NCI-H510A (cell line): ENCODE data around the gene XYLT1.
A peak's percentile ranks its signal among the peaks of the same experiment; 100 is the strongest.

ENCODE experiments used
- DNase-seq: peaks from one replicate; lab custom pipeline; 2025; lab: John Stamatoyannopoulos, UW

The XYLT1 gene

GRCh38 chr16:17252701-17253100, 218.1 kb downstream of the XYLT1 start:
- DNase-seq, result no peak

- DNase-seq, result no peak
These were observed 218.7 kb downstream of the XYLT1 start for GRCh38 chr16:17252064-17252463.

GRCh38 chr16:17251496-17251895, 219.3 kb downstream of the XYLT1 start:
- peak; percentile 65 for DNase-seq

- peak; percentile 43 for DNase-seq
These were observed 223.6 kb downstream of the XYLT1 start for GRCh38 chr16:17246974-17247732.

- DNase-seq, result no peak
These were observed 224.4 kb downstream of the XYLT1 start for GRCh38 chr16:17246268-17246885.

GRCh38 chr16:17245776-17246175, 225.0 kb downstream of the XYLT1 start:
- no peak for DNase-seq

- no peak for DNase-seq
These were observed 225.7 kb downstream of the XYLT1 start for GRCh38 chr16:17244872-17245551.

GRCh38 chr16:17241264-17241835, 229.4 kb downstream of the XYLT1 start:
- no peak for DNase-seq

- no peak for DNase-seq
These were observed 232.3 kb downstream of the XYLT1 start for GRCh38 chr16:17238285-17239028.

- no peak for DNase-seq
These were observed 233.3 kb downstream of the XYLT1 start for GRCh38 chr16:17237350-17237944.

GRCh38 chr16:17235147-17235815, 235.5 kb downstream of the XYLT1 start:
- no peak for DNase-seq

GRCh38 chr16:17233318-17234002, 237.3 kb downstream of the XYLT1 start:
- no peak for DNase-seq

- DNase-seq, result no peak
These were observed 238.3 kb downstream of the XYLT1 start for GRCh38 chr16:17232487-17232886.

- no peak for DNase-seq
These were observed 238.8 kb downstream of the XYLT1 start for GRCh38 chr16:17231972-17232371.

- no peak for DNase-seq
These were observed 239.7 kb downstream of the XYLT1 start for GRCh38 chr16:17230932-17231581.

GRCh38 chr16:17229766-17230165, 241.0 kb downstream of the XYLT1 start:
- DNase-seq, result no peak

GRCh38 chr16:17229131-17229530, 241.6 kb downstream of the XYLT1 start:
- no peak for DNase-seq

- DNase-seq, result no peak
These were observed 242.1 kb downstream of the XYLT1 start for GRCh38 chr16:17228708-17229055.

GRCh38 chr16:17228048-17228707, 242.6 kb downstream of the XYLT1 start:
- no peak for DNase-seq

- DNase-seq, result no peak
These were observed 243.5 kb downstream of the XYLT1 start for GRCh38 chr16:17227278-17227677.
